ENCODE results near the gene GTF2A1L. TPM values are rescaled to one million over a fixed set of nuclear protein-coding genes. Genes with fewer than 3 reads are reported as not detected.

GTF2A1L gene
- total and polyA plus RNA-seq, 2 donors (not counting 3 experiments of a cell fraction or from before 2014, with no cell fraction given), result 0.46 TPM; not detected in 1

DNA sequence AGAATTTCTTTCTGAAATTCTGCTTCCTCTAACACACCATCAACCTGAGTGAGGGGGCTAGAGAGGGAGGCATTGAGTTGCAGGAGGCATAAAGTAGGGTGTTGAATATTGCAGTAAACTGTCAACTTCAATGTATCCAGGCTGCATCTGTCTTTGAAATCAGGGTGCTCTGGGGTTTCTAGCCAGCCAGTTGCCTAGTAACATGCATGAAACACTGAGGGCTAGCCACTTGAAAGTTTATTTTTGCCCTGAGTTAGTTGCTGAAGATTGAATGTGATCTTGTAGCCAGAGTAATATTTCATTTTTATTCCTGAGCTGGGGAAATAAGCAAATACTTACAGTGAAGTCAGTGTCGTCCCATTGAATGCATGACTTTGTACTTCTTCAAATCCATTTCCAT, 96.0 kb downstream of the GTF2A1L start:
- DNase-seq (ENCODE audit: low read depth, low spot score) (no peak), FAIRE-seq (no peak)
- CTCF ChIA-PET, result no interaction called here
- Histone ChIP-seq H3K36me3 (ENCODE audit: control insufficient read depth in 2 of 2, extremely low read depth in 1 of 2, insufficient read depth in 2 of 2, low read length in 2 of 2) (no peaks in the 10 kb centered on the region), H3K4me1 (ENCODE audit: control insufficient read depth, extremely low read depth, insufficient read depth, low read length) (peaks cover 4% of the 10 kb centered on the region), H3K27ac (ENCODE audit: insufficient read depth, low read depth, low read length) (no peak overlapping the region), H3K9ac (replicated peaks; ENCODE audit: extremely low read depth, insufficient read depth, low read length) (no peak overlapping the region), H3K9me1 (replicated peaks; ENCODE audit: control insufficient read depth, extremely low read depth, insufficient read depth, low read length) (no peaks in the 10 kb centered on the region), H4K20me1 (replicated peaks; ENCODE audit: control insufficient read depth, extremely low read depth, insufficient read depth, low read length) (no peaks in the 10 kb centered on the region), H3K4me2 (ENCODE audit: insufficient read depth, low read length) (no peak overlapping the region), H3K4me3 (replicated peaks in 1 of 3; ENCODE audit: insufficient read depth in 1 of 3, low read depth in 1 of 3, low read length in 3 of 3) (no peak overlapping the region), H2AFZ (ENCODE audit: low read depth, low read length) (no peak overlapping the region), H3K79me2 (ENCODE audit: control insufficient read depth, insufficient read depth, low read length) (no peaks in the 10 kb centered on the region), H3K9me3 (replicated peaks; ENCODE audit: control insufficient read depth, insufficient read depth, low read length) (no peaks in the 10 kb centered on the region), H3K27me3 (ENCODE audit: control insufficient read depth in 2 of 2, insufficient read depth in 2 of 2, low read length in 2 of 2) (no peaks in the 10 kb centered on the region)
- POLR2A ChIA-PET, result no interaction called here
- no TSS peak for BruUV-seq (replicated peaks)
- intact Hi-C loops (cut with micrococcal nuclease) (no loop called here), dilution Hi-C loops (cut with MboI; ENCODE audit: extremely low pct_ligation_motif_present, low sequenced_read_pairs) (no loop called here)
- TF ChIP-seq FOS (IDR thresholded peaks at IDR 0.05; ENCODE audit: borderline replicate concordance, insufficient read depth, low read length), result no peak
- no peak for TF ChIP-seq POLR2AphosphoS5 (IDR thresholded peaks at IDR 0.05; ENCODE audit: insufficient read depth, low read depth, low read length)
- TF ChIP-seq JUN (IDR thresholded peaks at IDR 0.05; ENCODE audit: borderline replicate concordance, insufficient read depth, insufficient read length, low read depth), result no peak
- TF ChIP-seq MYC (IDR thresholded peaks at IDR 0.05; ENCODE audit: low read depth, low read length), result no peak
- no peak for TF ChIP-seq EZH2 (IDR thresholded peaks at IDR 0.05; ENCODE audit: borderline replicate concordance, low read depth, low read length, severe bottlenecking)
- no peak for TF ChIP-seq GATA2 (IDR thresholded peaks at IDR 0.05; ENCODE audit: insufficient read depth, insufficient read length, low read depth, low read length)
- no peak for TF ChIP-seq POLR2A (IDR thresholded peaks at IDR 0.05; ENCODE audit: low read depth, low read length)
- TF ChIP-seq, protein P1, sequence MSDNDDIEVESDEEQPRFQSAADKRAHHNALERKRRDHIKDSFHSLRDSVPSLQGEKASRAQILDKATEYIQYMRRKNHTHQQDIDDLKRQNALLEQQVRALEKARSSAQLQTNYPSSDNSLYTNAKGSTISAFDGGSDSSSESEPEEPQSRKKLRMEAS (IDR thresholded peaks at IDR 0.05; ENCODE audit: insufficient read depth, insufficient read length), result no peak
- TF ChIP-seq, protein P2, sequence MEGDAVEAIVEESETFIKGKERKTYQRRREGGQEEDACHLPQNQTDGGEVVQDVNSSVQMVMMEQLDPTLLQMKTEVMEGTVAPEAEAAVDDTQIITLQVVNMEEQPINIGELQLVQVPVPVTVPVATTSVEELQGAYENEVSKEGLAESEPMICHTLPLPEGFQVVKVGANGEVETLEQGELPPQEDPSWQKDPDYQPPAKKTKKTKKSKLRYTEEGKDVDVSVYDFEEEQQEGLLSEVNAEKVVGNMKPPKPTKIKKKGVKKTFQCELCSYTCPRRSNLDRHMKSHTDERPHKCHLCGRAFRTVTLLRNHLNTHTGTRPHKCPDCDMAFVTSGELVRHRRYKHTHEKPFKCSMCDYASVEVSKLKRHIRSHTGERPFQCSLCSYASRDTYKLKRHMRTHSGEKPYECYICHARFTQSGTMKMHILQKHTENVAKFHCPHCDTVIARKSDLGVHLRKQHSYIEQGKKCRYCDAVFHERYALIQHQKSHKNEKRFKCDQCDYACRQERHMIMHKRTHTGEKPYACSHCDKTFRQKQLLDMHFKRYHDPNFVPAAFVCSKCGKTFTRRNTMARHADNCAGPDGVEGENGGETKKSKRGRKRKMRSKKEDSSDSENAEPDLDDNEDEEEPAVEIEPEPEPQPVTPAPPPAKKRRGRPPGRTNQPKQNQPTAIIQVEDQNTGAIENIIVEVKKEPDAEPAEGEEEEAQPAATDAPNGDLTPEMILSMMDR (IDR thresholded peaks at IDR 0.05; ENCODE audit: extremely low read depth in 1 of 2, insufficient read depth in 1 of 2, low read depth in 1 of 2, low read length in 2 of 2), result no peak
